Activated CD4-positive, alpha-beta T cell treated with anti-CD3 and anti-CD28 coated beads, Interleukin-2, amount 50 U/mL, for 1 hour (primary cell): ENCODE measurements around the gene ORAI2.
"Not testable (repeated sequence)": the region's sequence is repeated elsewhere in the genome, so short reads cannot be mapped to it uniquely, and the experiment has no call there.

ENCODE experiments used
- DNase-seq: peaks from one replicate; pipeline ENCODE4 v3.0.0-alpha.2; 2020

ORAI2 gene

DNA sequence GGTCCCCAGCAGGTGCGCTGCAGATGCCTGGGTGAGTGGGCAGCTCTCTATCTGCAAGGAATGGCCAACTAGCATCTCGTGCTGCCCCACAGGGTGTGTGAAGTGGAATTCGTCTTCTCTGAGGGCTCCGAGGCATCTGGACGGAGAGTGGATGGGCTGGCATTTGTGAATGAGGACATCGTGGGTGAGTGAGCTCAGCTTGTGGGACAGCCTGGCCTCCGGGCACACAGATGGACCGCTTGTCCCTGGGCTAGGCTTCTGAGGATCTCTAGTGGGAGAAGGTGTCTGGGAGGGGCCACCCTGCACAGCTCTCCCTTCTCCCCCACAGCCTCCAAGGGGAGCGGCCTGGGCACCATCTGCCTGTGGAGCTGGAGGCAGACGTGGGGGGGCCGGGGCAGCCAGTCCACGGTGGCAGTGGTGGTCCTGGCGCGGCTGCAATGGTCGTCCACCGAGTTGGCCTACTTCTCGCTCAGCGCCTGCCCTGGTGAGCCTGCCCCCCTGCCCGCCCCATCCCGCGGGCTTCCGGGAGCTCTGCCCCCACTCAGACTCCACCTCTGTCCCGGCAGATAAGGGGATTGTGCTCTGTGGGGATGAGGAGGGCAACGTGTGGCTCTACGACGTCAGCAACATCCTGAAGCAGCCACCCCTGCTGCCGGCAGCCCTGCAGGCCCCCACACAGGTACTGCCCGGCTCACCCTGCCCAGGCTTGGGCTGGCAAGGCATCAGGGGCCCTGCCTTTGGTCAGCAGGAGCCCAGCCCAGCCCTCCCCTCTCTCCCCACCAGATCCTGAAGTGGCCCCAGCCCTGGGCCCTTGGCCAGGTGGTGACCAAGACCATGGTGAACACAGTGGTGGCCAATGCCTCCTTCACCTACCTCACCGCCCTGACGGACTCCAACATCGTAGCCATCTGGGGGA is 39.0 kb downstream of the ORAI2 start:
- no peak for DNase-seq

DNA sequence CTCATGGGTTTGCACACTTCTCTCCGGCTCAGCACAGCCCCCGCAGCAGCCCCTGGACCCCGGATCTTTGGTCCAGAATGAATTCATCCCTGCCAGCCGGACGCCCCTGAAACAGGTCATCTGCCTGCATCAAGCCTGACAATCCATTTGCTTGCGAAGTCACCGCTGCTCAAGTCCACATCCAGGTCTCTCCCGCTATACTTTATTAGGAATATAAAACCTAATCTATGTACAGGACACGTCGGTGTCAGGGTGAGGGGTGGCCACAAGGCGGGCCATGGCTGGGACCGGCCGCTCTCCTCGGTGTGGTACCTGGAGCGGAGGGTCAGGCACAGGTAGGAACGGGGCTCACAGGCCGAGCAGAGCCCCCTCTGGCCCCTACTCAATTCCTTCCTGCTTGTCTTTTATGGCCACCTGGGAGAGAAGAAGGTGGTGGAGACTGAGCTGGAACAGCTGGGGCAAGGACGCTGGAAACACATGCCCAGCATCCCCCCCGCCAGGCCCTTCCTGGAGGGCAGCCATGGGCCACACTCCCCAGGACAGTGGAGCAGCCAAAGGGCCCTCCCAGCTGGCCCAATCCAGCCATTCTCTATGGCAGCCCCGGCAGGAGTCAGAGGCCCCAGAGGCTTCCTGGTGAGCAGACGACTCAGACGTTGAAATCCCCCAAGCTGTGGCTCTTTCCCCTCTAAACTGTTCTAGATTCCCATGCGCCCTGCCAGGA is 40.1 kb downstream of the ORAI2 start:
- DNase-seq = no peak

DNA sequence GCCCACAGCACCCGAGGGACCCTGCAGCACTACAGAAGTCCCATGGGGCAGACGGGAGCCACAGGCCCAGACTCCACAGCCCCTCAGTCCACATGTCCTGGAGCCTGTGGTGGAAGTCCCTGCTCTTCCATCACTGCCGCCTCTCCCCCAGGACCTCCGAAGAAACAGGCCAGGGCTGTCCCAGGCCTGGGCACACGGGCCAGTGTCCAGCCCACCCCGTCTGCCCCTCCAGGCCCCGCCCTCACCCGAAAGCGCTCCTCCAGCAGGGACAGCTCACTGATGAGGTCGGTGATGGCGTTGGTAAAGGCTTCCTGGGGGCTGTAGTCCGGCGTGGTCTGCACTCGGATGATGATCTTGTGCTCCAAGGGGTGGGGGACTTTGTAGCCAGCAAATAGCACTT is 40.7 kb downstream of the ORAI2 start:
- not testable (repeated sequence) for DNase-seq

DNA sequence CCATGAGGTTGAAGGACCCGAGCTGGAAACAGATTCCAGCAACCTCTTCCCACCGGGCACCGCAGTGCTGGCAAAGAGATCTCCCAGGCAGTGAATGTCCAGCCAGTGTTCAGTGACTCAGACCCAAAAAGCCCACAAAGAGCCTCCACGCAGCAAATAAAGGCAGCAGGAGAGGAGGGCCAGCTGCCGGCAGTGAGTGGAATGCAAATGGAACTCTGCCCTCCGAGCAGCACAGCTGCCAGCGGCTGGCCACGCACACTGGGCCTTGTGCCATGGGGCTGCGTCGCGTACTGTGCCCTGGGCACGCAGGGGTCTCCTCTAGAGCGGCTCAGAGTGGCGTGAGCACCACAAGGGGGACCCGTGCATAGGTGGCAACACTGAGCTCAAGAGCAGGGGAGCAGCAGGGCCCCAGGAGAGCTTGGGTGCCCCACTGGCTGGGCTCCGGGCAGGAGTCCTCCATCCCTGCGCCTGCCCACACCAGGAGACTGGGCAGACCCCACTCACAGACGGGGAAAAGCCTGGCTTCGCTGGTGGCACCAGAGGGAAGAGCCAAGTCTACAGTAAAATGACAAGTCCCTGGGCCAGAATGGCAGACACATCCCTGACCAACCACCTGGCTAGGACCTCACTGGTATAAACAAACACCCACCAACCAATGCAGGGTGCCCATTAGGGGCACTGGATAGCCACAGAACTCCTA is 41.5 kb downstream of the ORAI2 start:
- DNase-seq = not testable (repeated sequence)

DNA sequence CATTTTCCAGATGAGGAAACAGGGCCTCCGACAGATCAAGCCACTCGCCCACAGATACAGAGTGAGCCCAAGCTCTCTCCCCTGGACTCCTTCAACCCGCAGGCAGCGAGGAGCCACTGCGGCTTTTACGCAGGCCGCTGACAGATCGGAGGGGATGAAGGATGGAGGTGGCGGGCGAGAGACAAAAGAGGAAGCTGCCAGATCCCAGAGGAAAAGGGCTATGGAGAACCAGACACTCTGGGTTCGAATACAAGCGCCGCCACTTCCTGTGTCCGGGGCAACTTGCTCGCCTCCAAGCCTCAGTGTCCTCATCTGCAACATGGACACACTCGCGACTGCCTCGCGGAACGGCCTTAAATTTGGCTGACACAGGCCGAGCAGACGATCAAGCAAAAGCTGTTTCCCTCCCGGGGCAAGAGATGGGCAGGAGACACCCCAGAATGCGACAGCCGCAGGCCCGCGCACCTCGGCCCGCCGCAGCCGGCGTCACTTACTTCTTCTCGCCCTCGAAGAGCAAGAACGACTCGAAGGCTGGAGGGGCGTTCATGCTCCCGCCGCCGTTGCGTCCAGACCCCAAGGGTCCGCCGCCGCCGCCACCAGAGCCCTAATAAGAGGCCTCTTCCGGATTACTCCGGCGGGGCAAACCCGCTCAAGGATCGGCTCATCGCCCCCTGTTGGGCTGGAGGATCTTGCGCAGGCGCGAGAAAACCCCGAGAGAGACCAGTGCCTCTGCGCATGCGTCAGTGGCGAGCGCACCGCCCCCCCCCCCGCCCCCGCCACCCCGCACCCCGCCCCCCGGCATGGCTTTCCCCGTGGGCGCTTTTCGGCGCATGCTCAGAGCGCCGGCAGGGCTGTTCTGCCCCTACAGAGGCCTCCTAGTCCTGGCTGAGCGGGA is 45.2 kb downstream of the ORAI2 start, which contains the start of gene POLR2J:
TSS of gene POLR2J (minus strand) at position 609 of the 895 bp plus-strand sequence. CDS start at position 547, 62 bp downstream.
- DNase-seq = peak; percentile 85

DNA sequence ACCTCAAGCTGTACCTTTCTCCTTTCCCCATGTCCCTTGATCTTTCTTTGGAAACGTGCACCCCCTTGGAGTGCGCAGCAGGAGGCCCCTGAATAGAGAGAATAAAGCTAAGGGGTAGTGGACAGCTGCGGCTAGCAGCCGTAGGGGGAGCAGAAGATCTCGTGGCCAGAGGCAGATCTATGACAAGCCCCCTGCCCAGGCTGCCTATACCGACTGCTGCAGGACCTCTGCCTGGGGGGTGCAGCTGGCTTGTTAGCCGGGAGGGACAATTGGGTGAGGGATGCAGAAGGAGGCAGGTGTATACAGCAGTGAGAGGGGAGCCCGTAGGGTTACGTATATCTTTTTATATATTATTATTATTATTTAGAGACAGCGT is 45.8 kb downstream of the ORAI2 start:
- not testable (repeated sequence) for DNase-seq

DNA sequence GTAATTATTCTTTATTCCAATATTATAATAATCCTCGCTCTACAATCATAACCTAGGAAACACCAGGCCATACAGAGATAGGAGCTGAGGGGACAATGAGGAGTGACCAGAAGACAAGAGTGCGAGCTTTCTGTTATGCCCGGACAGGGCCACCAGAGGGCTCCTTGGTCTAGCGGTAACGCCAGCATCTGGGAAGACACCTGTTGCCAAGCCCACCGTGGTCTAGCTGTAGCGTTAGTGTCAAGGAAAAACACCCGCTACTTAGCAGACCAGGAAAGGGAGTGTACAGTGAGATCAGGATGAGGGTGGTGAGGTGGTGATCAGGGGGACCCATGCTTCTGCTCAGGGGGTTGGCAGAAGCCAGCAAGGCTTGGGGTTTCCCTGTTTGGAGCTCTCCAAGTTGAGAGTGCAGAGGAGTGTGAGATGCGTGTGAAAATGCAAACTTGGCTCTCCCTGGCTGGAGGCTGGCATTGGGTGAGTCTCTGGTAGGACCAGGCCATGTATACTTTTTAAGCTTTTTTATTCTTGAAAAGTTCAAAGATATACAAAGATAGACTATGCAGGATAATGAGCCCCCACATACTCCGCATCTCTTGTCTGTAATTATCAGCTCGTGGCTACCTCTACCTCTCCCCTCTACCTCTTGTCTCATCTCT is 46.7 kb downstream of the ORAI2 start:
- DNase-seq = not testable (repeated sequence)

DNA sequence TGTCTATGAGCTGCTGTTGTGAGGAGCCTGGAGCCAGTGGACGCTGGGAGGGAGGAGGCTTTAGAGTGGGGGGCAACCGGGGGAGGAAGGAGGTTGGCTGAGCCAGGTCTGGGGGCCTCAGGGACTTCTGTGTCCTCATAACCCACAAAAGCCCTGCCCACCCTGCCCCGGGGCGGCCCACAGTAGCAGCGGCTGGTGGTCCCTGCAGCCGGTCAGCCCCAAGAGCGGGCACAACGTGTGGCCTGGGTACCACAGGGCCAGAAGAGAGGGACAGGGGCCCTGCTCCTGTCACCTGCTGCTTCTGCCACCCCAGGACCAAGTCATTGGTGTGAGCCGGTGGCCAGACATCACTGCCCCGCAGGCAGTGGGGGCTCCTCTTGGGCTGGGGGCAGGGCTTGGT is 48.6 kb downstream of the ORAI2 start:
- DNase-seq = not testable (repeated sequence)

DNA sequence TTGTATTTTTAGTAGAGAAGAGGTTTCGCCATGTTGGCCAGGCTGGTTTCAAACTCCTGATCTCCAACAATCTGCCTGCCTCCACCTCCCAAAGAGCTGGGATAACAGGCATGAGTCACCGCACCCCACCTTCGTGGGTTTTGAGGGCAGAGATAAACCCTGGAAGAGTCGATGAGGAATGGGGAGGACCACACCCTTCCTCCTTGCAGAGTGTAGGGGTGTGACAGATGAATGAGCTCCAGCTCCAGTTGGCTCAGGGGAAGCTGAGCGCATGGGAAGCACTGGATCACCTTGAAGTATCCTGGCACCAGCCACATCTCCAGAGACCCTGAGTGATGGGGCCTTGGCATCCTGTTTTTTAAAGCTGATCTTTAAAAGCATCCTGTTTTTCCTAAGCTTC is 50.9 kb downstream of the ORAI2 start:
- not testable (repeated sequence) for DNase-seq

DNA sequence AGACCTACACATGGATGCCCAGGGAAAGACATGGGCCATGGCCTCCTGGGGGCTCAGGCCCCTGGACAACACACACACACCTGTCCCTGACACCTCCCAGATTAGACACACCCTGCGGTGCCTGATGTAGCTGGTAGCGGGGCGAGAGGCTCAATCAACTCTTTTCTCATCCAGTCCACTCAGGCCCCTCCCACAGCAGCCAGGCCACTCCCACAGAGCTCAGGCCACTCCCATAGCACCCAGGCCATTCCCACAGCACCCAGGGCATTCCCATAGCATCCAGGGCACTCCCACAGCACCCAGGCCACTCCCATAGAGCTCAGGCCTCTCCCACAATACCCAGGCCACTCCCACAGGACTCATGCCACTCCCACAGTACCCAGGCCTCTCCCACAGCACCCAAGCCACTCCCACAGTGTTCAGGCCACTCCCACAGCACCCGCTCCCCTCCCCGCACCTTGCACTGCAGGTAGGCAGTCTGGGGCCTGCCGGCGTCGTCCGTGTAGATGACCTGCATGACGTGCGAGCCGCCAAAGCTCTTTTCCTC is 57.2 kb downstream of the ORAI2 start:
- DNase-seq = peak; percentile 65

DNA sequence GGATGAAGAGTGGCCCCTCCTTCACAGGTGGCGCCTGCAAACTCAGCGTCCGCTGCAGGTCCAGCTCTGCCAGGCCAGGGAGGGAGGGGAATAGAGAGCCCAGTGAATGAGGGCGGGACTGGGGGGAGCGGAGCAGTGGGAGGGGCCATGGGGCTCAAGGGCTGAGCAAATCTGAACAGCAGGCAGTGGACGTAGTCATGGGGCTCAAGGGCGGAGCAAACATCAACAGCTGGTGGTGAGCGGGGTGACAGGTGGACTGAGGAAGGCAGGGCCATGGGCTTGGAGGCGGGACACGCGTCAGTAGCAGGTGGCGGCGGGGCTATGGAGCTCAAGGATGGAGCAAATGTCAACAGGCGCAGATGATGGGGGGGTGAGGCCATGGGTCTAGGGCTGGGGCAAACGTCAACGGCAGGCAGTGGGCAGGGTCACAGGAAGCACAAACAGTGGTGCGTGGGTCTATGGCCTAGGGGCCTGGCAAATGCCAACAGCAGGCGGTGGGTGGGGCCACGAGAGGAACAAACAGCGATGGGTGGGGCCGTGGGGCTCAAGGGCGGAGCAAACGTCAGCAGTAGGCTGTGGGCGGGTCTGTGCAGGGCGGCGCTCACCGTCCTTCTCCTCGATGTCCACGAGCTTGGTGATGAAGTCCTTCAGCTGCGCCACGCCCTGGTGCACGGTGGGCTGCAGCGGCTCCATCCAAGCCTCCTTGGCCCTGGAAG is 60.0 kb downstream of the ORAI2 start:
- not testable (repeated sequence) for DNase-seq

DNA sequence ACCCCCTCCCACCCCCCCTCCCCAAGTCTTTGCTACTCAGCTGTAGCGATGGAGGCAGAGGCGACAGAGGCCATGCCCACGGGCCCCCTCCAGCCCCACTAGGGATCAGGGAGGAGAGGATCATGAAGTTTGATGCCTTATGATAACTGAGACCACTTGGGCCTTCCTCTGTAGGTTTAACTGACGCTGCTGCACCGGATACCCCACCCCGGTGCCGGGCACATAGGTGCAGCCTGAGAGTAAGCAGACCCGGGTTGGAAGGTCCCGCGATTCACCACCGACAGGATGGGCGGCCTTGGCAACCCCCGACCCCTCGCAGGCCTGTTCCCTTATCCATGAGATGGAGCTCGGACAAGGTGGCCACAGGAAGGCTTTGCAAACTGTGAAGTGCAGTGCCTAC is 60.7 kb downstream of the ORAI2 start:
- peak; percentile 2 for DNase-seq

DNA sequence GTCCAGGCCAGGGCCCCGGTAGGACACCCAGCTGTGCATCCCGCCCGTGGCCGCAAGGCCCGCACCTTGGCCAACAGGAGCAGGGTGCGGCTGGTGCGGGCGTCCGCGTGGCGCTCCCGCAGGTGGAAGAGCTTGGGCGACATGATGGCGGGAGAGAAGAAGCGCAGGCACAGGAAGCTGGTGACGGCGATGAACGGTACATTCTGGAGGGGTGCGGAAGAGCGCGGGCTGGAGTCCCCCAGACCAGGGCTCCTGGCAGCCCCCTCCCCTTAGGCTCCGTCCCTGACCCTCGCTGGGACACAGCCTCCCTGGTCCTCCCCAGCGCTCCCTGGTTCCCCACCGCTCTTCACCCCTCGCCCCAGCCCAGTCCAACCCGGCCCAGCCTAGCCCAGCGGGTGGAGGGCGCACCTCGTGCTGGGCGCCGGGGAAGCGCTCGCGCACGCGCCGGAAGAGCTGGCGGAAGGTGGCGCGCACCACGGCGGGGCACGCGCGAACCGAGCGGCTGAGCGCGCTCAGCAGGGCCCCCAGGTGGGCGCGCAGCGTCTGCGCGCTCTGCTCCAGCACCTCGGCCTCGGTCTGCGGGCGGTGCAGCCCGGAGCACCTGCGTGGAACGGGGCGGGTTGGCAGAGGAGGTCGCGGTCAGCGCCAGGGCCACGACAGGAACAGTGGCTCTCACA is 61.2 kb downstream of the ORAI2 start:
- DNase-seq = not testable (repeated sequence)

DNA sequence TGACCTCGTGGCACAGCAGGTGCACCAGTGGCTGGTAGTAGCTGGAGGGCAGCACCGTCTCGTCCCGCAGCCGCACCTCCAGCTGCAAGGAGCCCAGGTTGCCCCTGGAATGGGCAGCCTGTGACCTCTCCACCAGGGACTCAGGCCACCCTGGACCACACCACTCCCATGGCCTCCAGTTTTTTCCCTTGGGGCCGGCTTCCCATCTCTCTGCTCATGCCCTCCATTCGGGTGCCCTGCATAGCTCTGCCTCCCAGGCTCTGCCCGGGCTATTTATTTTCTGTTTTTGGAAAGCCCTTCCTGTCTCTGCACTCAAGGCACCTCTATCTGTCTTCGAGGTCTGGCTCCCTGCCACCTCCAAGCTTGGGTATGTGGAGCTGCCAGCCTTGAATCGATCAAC is 63.5 kb downstream of the ORAI2 start:
- DNase-seq = not testable (repeated sequence)

DNA sequence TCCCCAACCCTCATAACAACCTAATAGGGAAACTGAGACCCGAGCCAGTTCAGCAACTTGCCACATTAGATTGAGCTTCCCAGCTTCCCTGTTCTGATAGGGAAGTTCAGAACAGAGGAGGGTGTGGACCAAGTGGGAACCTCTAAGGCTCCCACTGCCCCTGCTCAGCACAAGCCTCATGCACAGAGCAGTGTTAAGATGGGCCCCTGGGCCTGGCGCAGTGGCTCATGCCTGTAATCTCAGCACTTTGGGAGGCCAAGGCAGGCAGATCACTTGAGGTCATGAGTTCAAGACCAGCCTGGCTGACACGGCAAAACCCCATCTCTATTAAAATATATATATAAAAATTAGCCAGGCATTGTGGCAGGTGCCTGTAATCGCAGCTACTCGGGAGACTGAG is 63.9 kb downstream of the ORAI2 start:
- not testable (repeated sequence) for DNase-seq

DNA sequence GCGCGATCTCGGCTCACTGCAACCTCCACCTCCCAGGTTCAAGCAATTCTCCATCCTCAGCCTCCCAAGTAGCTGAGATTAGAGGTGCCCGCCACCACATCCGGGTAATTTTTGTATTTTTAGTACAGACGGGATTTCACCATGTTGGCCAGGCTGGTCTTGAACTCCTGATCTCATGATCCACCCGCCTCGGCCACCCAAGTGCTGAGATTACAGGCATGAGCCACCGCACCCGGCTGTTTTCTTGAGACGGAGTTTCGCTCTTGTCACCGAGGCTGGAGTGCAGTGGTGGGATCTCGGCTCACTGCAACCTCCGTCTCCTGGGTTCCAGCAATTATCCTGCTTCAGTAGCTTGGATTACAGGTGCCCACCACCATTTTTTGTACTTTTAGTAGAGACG is 64.9 kb downstream of the ORAI2 start:
- not testable (repeated sequence) for DNase-seq

DNA sequence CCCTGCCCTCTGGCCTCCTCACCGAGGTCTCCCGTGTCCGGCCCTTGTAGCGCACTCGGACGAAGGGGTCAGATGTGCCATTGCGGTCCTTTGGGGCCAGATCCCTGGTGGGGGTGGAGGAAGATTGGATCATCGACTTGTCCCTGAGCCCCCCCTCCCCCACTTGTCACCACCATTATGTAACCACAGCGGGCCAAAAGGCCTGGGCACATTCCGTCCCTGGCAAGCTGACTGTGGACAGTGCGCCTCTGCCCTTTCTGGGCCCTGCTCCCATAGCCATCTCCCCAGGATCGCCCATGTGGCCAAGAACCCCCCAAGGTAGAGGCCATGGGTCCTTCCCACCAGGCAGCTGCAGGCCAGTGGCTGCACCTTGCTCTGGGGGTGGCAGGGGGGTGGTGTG is 69.8 kb downstream of the ORAI2 start:
- DNase-seq = not testable (repeated sequence)

DNA sequence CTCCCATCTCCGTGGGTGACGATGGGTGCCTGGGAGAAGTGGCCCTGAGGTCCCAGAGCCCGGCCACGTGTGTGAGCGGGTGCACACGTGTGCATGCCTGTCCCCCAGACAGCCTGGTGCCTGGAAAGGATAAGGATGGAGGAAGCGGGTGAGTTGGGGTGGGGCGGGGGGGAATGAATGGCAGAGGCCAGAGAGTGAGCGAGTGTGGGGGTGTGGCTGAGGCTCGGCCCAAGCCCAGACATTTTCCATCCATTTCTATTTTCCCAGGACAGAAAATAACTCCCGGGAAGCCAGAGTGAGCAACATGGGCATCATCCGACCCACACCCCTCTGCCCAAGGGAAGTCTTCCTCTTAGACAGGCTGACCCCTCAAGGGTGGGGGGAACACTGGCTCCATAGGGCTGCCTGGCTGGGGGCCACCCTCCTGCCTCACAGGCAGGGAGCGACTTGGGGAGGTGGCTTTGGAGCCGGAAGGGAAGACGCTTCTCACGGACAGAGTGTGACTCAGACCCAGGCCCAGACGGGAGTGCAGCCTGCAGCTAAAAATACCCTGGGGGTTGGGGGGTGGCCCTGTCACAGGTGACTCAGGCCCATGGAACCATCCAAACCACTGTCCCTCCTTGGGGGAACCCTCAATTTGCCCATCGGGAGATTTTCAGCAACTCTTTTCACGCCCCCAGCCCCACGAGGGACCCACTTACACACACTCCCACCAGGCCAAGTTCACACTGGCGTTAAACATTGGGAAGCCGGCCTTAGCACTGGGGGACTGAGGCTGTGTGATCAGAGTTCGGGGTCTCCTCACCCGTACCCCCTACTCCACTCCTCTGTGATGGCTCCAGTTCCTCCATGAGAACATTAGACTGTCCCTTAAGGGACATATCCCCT is 72.2 kb downstream of the ORAI2 start:
- DNase-seq = not testable (repeated sequence)
